Endothelial cell of umbilical vein (primary cell): ENCODE results near the gene KCNH5. TPM values are rescaled to one million over a fixed set of nuclear protein-coding genes. Genes with fewer than 3 reads are reported as not detected.

Source experiments
- BruUV-seq: library from RNA; stranded (reverse); fragments of 400-500 nt; replicated peaks from 2 replicates; lab custom pipeline; 2021; lab: Mats Ljungman, UMichigan
- CTCF ChIA-PET: fragments of 300-600, 350-600 bp; sonication (Branson Sonifier 250); formaldehyde crosslinking; loops from one replicate; lab custom pipeline; 2021; ENCODE audit warnings: antibody characterized with exemption, inconsistent platforms; lab: Charles Lee
- POLR2A ChIA-PET: fragments of 300-600, 350-600 bp; sonication (Branson Sonifier 250); formaldehyde crosslinking; loops from one replicate; lab custom pipeline; 2021; ENCODE audit warnings: antibody characterized with exemption, inconsistent platforms; lab: Charles Lee
- DNase-seq: peaks from one replicate; pipeline ENCODE4 v3.0.0-alpha.2; 2011; ENCODE audit warnings: low read depth, low spot score
- FAIRE-seq: peaks from 2 replicates; lab custom pipeline; 2011; peaks lifted over from hg19 to GRCh38; lab: Jason Lieb, UNC
- H2AFZ ChIP-seq: 2 replicates; pipeline ENCODE4 v1.6.0; 2012; ENCODE audit warnings: low read depth, low read length, control low read depth, inconsistent platforms
- H3K27ac ChIP-seq: 2 replicates; pipeline ENCODE4 v1.5.1; 2011; ENCODE audit warnings: low read depth, mild to moderate bottlenecking, control low read depth, low read length, moderate library complexity; ENCODE audit not compliant: insufficient read depth
- H3K27me3 ChIP-seq, 2 experiments: 2 replicates each; pipeline versions ENCODE4 v1.6.0 to v1.6.1; 2011; ENCODE audit warnings: low read length in 2 of 2, mixed read lengths in 1 of 2; ENCODE audit not compliant: control insufficient read depth in 2 of 2, insufficient read depth in 2 of 2
- H3K36me3 ChIP-seq, 2 experiments: 2 replicates in 1 of 2; 3 replicates in 1 of 2; pipeline ENCODE4 v1.5.1; 2011; ENCODE audit warnings: low read length in 2 of 2, mild to moderate bottlenecking in 1 of 2, moderate library complexity in 1 of 2; ENCODE audit not compliant: control insufficient read depth in 2 of 2, insufficient read depth in 2 of 2; ENCODE audit errors: extremely low read depth in 1 of 2
- H3K4me1 ChIP-seq: 3 replicates; pipeline ENCODE4 v1.5.1; 2011; ENCODE audit warnings: mild to moderate bottlenecking, low read length; ENCODE audit not compliant: control insufficient read depth, insufficient read depth; ENCODE audit errors: extremely low read depth
- H3K4me2 ChIP-seq: 2 replicates; pipeline ENCODE4 v1.6.1; 2011; ENCODE audit warnings: low read length, control low read depth, mixed read lengths; ENCODE audit not compliant: insufficient read depth
- H3K4me3 ChIP-seq, 3 experiments: fragments of 200-600 bp in 1 of 3; sonication (generic), shearing (Covaris generic) in 1 of 3; replicated peaks in 1 of 3; 2 replicates each; pipeline ENCODE4 v1.5.1; 2011 to 2016; ENCODE audit warnings: control low read depth in 3 of 3, low read length in 3 of 3, mild to moderate bottlenecking in 2 of 3, inconsistent platforms in 1 of 3, low read depth in 1 of 3, moderate library complexity in 1 of 3; ENCODE audit not compliant: insufficient read depth in 1 of 3
- H3K79me2 ChIP-seq: 2 replicates; pipeline ENCODE4 v1.6.0; 2012; ENCODE audit warnings: low read length, inconsistent platforms; ENCODE audit not compliant: control insufficient read depth, insufficient read depth
- H3K9ac ChIP-seq: replicated peaks from 2 replicates; pipeline ENCODE3; 2011; ENCODE audit warnings: low read length, control low read depth; ENCODE audit not compliant: insufficient read depth; ENCODE audit errors: extremely low read depth
- H3K9me1 ChIP-seq: replicated peaks from 3 replicates; pipeline ENCODE4 v1.6.0; 2011; ENCODE audit warnings: mild to moderate bottlenecking, low read length; ENCODE audit not compliant: control insufficient read depth, insufficient read depth; ENCODE audit errors: extremely low read depth
- H3K9me3 ChIP-seq: replicated peaks from 2 replicates; pipeline ENCODE4 v1.5.1; 2012; ENCODE audit warnings: low read length, inconsistent platforms; ENCODE audit not compliant: control insufficient read depth, insufficient read depth
- H4K20me1 ChIP-seq: replicated peaks from 2 replicates; pipeline ENCODE3; 2011; ENCODE audit warnings: mild to moderate bottlenecking, low read length; ENCODE audit not compliant: control insufficient read depth, insufficient read depth; ENCODE audit errors: extremely low read depth
- EZH2 ChIP-seq: IDR thresholded peaks from 2 replicates; pipeline ENCODE4 v1.6.1; 2012; ENCODE audit warnings: borderline replicate concordance, low read depth, mild to moderate bottlenecking, moderate library complexity, low read length, inconsistent platforms; ENCODE audit not compliant: severe bottlenecking
- FOS ChIP-seq: IDR thresholded peaks from 2 replicates; pipeline ENCODE4 v1.6.1; 2011; ENCODE audit warnings: mild to moderate bottlenecking, low read length, moderate library complexity, borderline replicate concordance; ENCODE audit not compliant: insufficient read depth
- GATA2 ChIP-seq: IDR thresholded peaks from 2 replicates; pipeline ENCODE4 v1.7.0; 2011; ENCODE audit warnings: low read depth, mild to moderate bottlenecking, moderate library complexity, mixed read lengths, low read length; ENCODE audit not compliant: insufficient read length, insufficient read depth
- JUN ChIP-seq: IDR thresholded peaks from 2 replicates; pipeline ENCODE4 v1.6.1; 2011; ENCODE audit warnings: borderline replicate concordance, low read depth; ENCODE audit not compliant: insufficient read length, insufficient read depth
- MYC ChIP-seq: IDR thresholded peaks from one replicate; pipeline ENCODE4 v1.6.1; 2011; ENCODE audit warnings: mild to moderate bottlenecking, low read depth, low read length
- POLR2A ChIP-seq: IDR thresholded peaks from 2 replicates; pipeline ENCODE4 v1.6.1; 2012; ENCODE audit warnings: low read depth, mild to moderate bottlenecking, control low read depth, low read length
- POLR2AphosphoS5 ChIP-seq: IDR thresholded peaks from 2 replicates; pipeline ENCODE4 v1.6.1; 2012; ENCODE audit warnings: low read depth, mild to moderate bottlenecking, control low read depth, low read length, moderate library complexity; ENCODE audit not compliant: insufficient read depth
- dilution Hi-C: fragments of 300-500 bp; cut with MboI; formaldehyde crosslinking; loops from one replicate; pipeline ENCODE4 v1.15.0; 2019; ENCODE audit warnings: low sequenced_read_pairs; ENCODE audit not compliant: extremely low pct_ligation_motif_present
- intact Hi-C: fragments of 100-400 bp; cut with micrococcal nuclease; formaldehyde crosslinking; loops from one replicate; pipeline ENCODE4 v1.10.0; 2022
- polyA plus RNA-seq, 4 experiments: library from polyadenylated mRNA; depleted of rRNA in 3 of 4; stranded (reverse) in 3 of 4; unstranded in 1 of 4; fragments of >200 nt; gene quantifications; 2 replicates each; pipeline versions ENCODE4 v1.2.1 to v1.2.3, GENCODE V29; 2011 to 2012; ENCODE audit warnings: missing spikeins in 1 of 4
- total RNA-seq: library from RNA; stranded (reverse); gene quantifications from 2 replicates; pipeline ENCODE4 v1.2.3, GENCODE V29; 2021
- TF ChIP-seq, protein P1 (sequence below), 2 donors: IDR thresholded peaks; 1 replicate in 1 of 2; 2 replicates in 1 of 2; pipeline ENCODE4 v1.5.1; 2011; ENCODE audit warnings: low read length in 2 of 2, mild to moderate bottlenecking in 2 of 2, moderate library complexity in 2 of 2, control low read depth in 1 of 2, inconsistent platforms in 1 of 2, low read depth in 1 of 2; ENCODE audit not compliant: insufficient read depth in 1 of 2; ENCODE audit errors: extremely low read depth in 1 of 2
- TF ChIP-seq, protein P2 (sequence below): IDR thresholded peaks from 2 replicates; pipeline ENCODE4 v1.6.1; 2011; ENCODE audit not compliant: insufficient read depth, insufficient read length

The KCNH5 gene
- total and polyA plus RNA-seq, 2 donors (not counting 3 experiments of a cell fraction or from before 2014, with no cell fraction given): not detected

GRCh38 chr14:62957562-62957961, 87.7 kb downstream of the KCNH5 start:
- FAIRE-seq (no peak), DNase-seq (no peak)
- no peaks in the 10 kb centered on the region for H3K9me3 ChIP-seq
- no peaks in the 10 kb centered on the region for H4K20me1 ChIP-seq
- H3K4me1 ChIP-seq: no peaks in the 10 kb centered on the region
- no peaks in the 10 kb centered on the region for H3K9me1 ChIP-seq
- no peaks in the 10 kb centered on the region for H3K27me3 ChIP-seq
- H3K9ac ChIP-seq: no peak overlapping the region
- H3K4me3 ChIP-seq: no peak overlapping the region
- no peak overlapping the region for H3K27ac ChIP-seq
- no peak for TF ChIP-seq POLR2A
- H3K79me2 ChIP-seq: no peaks in the 10 kb centered on the region
- BruUV-seq: no TSS peak
- dilution Hi-C loops: no loop called here
- H3K4me2 ChIP-seq: no peak overlapping the region
- no peaks in the 10 kb centered on the region for H3K36me3 ChIP-seq
- no peak overlapping the region for H2AFZ ChIP-seq
- intact Hi-C loops: no loop called here
- ChIA-PET POLR2A (no interaction called here), CTCF (no interaction called here)

DNA sequence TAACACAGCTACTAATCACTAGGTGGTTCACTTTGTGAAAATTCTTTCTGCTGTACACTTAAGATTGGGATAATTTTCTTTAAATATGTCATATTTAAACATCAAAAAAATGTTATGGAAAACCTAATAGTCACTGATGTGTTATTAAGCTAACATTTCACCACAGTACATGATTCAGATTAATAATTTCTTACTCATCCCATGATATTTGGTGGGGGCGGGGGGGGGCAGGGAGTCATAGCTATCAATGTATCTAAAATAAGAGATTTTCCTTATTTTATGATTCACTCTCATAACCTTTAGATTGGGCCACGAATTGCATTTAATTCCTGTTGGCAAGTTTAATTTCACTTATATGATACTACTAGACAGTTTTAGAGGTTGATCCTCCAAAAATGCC, 88.8 kb downstream of the KCNH5 start:
- POLR2A ChIA-PET: no interaction called here
- TF ChIP-seq POLR2A (no peak), FOS (no peak), EZH2 (no peak), MYC (no peak), GATA2 (no peak), JUN (no peak), POLR2AphosphoS5 (no peak)
- TF ChIP-seq, protein P1, sequence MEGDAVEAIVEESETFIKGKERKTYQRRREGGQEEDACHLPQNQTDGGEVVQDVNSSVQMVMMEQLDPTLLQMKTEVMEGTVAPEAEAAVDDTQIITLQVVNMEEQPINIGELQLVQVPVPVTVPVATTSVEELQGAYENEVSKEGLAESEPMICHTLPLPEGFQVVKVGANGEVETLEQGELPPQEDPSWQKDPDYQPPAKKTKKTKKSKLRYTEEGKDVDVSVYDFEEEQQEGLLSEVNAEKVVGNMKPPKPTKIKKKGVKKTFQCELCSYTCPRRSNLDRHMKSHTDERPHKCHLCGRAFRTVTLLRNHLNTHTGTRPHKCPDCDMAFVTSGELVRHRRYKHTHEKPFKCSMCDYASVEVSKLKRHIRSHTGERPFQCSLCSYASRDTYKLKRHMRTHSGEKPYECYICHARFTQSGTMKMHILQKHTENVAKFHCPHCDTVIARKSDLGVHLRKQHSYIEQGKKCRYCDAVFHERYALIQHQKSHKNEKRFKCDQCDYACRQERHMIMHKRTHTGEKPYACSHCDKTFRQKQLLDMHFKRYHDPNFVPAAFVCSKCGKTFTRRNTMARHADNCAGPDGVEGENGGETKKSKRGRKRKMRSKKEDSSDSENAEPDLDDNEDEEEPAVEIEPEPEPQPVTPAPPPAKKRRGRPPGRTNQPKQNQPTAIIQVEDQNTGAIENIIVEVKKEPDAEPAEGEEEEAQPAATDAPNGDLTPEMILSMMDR (IDR thresholded peaks at IDR 0.05; ENCODE audit: extremely low read depth in 1 of 2, insufficient read depth in 1 of 2, low read depth in 1 of 2, low read length in 2 of 2): no peak
- TF ChIP-seq, protein P2, sequence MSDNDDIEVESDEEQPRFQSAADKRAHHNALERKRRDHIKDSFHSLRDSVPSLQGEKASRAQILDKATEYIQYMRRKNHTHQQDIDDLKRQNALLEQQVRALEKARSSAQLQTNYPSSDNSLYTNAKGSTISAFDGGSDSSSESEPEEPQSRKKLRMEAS: no peak
- no TSS peak for BruUV-seq
- Histone ChIP-seq H3K9me1 (no peaks in the 10 kb centered on the region), H3K9me3 (no peaks in the 10 kb centered on the region), H3K9ac (no peak overlapping the region), H3K4me1 (no peaks in the 10 kb centered on the region), H2AFZ (no peak overlapping the region), H3K4me3 (no peak overlapping the region), H3K4me2 (no peak overlapping the region), H3K27ac (no peak overlapping the region), H3K79me2 (no peaks in the 10 kb centered on the region), H3K27me3 (no peaks in the 10 kb centered on the region), H4K20me1 (no peaks in the 10 kb centered on the region), H3K36me3 (no peaks in the 10 kb centered on the region)
- no peak for DNase-seq
- intact Hi-C loops (no loop called here), dilution Hi-C loops (no loop called here)
- no peak for FAIRE-seq
- CTCF ChIA-PET: no interaction called here
